ENCODE measurements around the gene PCDHGA6.

DNA sequence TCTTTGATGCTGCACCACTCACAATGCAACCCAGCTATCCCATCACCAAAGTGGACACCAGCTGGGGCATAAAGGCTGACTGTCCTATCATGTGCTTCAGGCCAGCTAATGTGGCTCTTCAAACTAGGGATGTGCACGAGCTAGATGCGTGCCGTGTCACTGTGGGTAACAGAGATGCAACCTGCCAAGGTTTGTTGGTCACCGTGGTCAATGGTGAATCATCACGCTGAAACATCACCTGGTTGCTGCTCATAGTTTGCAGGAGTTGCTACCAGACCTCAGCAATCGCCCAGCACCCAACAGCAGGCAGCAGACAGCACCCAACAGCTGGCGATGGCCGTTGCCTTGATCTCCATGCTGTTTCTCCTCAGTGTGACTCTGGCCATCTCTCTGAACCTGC is 45.5 kb upstream of the PCDHGA6 start:
- TF ChIP-seq, protein P1, sequence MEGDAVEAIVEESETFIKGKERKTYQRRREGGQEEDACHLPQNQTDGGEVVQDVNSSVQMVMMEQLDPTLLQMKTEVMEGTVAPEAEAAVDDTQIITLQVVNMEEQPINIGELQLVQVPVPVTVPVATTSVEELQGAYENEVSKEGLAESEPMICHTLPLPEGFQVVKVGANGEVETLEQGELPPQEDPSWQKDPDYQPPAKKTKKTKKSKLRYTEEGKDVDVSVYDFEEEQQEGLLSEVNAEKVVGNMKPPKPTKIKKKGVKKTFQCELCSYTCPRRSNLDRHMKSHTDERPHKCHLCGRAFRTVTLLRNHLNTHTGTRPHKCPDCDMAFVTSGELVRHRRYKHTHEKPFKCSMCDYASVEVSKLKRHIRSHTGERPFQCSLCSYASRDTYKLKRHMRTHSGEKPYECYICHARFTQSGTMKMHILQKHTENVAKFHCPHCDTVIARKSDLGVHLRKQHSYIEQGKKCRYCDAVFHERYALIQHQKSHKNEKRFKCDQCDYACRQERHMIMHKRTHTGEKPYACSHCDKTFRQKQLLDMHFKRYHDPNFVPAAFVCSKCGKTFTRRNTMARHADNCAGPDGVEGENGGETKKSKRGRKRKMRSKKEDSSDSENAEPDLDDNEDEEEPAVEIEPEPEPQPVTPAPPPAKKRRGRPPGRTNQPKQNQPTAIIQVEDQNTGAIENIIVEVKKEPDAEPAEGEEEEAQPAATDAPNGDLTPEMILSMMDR (IDR thresholded peaks at IDR 0.05; ENCODE audit: insufficient read depth, low read depth, low read length), result no peak
- TF ChIP-seq EZH2 (IDR thresholded peaks at IDR 0.05; ENCODE audit: insufficient read depth, low read length), result no peak

Data from astrocyte (in vitro differentiated cells and primary cell).